Vagina (tissue), 2 donors: ENCODE results near the gene REEP3.

Experiments
- CTCF ChIP-seq, 3 experiments: fragments of 450-650 bp in 2 of 3; fragments of 200-600 bp in 1 of 3; sonication (generic) in 1 of 3; IDR thresholded peaks; one replicate each; pipeline ENCODE4 v1.5.1; 2017 to 2019; ENCODE audit warnings: antibody characterized with exemption in 3 of 3, mild to moderate bottlenecking in 2 of 3, moderate library complexity in 2 of 3
- POLR2A ChIP-seq, 2 donors: fragments of 450-650 bp; IDR thresholded peaks; one replicate each; pipeline ENCODE4 v1.6.1; 2017; ENCODE audit warnings: antibody characterized with exemption in 2 of 2, mild to moderate bottlenecking in 2 of 2, moderate library complexity in 2 of 2
- POLR2AphosphoS5 ChIP-seq, 2 donors: sonication (generic); formaldehyde crosslinking; IDR thresholded peaks; one replicate each; pipeline ENCODE4 v1.9.0; 2017; ENCODE audit warnings: antibody characterized with exemption in 2 of 2, mild to moderate bottlenecking in 2 of 2, low read depth in 1 of 2; ENCODE audit not compliant: insufficient read depth in 1 of 2

DNA sequence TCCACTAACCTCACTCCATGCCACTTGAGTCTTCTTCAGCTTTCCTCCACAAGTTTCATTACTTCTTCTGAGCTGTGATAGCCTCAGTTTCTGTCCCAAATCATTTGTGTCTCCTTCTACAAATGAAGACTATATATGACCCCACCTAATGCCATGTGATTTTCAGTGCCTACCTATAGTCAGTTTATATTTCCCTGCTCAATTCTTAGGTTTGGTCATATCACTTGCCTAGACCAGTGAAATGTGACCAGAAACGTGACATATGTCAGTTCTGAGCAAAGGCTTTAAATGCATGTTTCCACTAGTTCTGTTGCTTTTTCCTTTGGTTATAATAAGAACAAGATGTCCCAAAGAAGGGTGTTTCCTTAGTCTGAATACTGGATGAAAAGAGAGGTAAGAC lies 24.6 kb upstream of the REEP3 start:
- no peak for TF ChIP-seq CTCF (IDR thresholded peaks at IDR 0.05)
- no peak for TF ChIP-seq POLR2A (IDR thresholded peaks at IDR 0.05)
- no peak for TF ChIP-seq POLR2AphosphoS5 (IDR thresholded peaks at IDR 0.05; ENCODE audit: insufficient read depth in 1 of 2, low read depth in 1 of 2)
